SH-SY5Y (cell line): ENCODE measurements around the gene AK5.

Source experiments
- GATA2 ChIP-seq: IDR thresholded peaks from 2 replicates; pipeline ENCODE4 v1.6.1; 2011; ENCODE audit warnings: mild to moderate bottlenecking, low read depth, low read length
- GATA3 ChIP-seq: IDR thresholded peaks from 2 replicates; pipeline ENCODE4 v1.6.1; 2011; ENCODE audit warnings: low read depth, mild to moderate bottlenecking, low read length, moderate library complexity

- no peak for TF ChIP-seq GATA2
- TF ChIP-seq GATA3 = no peak
These were observed 47.7 kb upstream of the AK5 start for GRCh38 chr1:77234096-77234495.
